Fibroblast of lung (primary cell): ENCODE data around the gene VSIG1.

Experiments
- CTCF ChIP-seq, 2 donors: IDR thresholded peaks in 1 of 2; conservative IDR thresholded peaks in 1 of 2; 1 replicate in 1 of 2; 2 replicates in 1 of 2; pipeline ENCODE4 v1.5.1; 2011 to 2012; ENCODE audit warnings: low read length in 2 of 2, control low read depth in 1 of 2, inconsistent platforms in 1 of 2, low read depth in 1 of 2, mild to moderate bottlenecking in 1 of 2
- EZH2 ChIP-seq: IDR thresholded peaks from 2 replicates; pipeline ENCODE4 v1.5.1; 2012; ENCODE audit warnings: low read length, control low read depth, mild to moderate bottlenecking; ENCODE audit errors: missing control alignments

GRCh38 chrX:108000751-108001150 is 44.1 kb upstream of the VSIG1 start:
- TF ChIP-seq CTCF (conservative IDR thresholded peaks at IDR 0.05 in 1 of 2, IDR thresholded peaks at IDR 0.05 in 1 of 2; ENCODE audit: low read depth in 1 of 2, low read length in 2 of 2), result no peak
- TF ChIP-seq EZH2, result no peak
